HG02571 (cell line): ENCODE measurements around the gene JPT1.

Experiments used
- ATAC-seq: cut with Tn5 transposase; IDR thresholded peaks from one replicate; pipeline ENCODE4 v1.9.1; 2021; ENCODE audit warnings: mild to moderate bottlenecking, moderate library complexity; ENCODE audit not compliant: unreplicated experiment

The JPT1 gene

DNA sequence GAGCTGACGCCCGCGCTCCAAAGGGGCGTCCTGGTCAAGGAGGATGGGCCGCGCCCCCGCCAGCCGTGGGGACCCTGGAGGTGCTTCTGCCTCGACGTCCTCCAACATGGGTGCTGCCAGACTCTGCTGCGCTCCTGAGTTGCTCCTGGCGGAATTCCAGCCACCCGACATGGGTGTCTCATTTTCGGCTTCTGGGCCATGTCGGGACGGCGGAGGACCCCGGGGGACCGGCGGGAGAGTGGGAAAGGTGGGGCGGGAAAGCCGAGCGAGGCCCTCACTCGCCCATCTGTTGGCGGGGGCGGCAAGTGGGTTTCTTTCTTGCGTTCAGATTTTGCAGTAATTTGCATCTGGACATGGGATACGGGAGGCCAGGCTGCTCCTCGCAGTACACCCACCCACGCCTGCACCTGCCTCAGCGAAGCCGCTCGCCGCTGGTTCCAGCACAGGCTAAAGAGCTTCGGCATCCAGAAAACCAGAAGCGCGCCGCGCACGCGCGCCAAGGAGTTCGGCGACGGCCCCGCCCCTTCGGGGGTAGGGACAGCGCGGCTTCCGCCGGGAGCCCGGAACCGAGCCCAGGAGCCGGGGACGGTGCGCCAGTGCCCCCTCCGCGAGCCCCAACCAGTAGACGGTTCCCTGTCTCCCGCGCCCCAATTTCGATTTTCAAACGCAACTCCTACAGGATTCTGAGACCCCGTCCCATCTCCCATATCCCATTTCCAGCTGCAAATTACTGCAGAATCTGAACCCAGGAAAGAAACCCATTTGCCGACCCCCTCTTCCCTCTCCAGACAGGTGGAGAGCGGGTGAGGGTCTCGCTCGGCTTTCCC, 44.7 kb downstream of the JPT1 start, which contains the start of gene ARMC7:
Gene ARMC7, plus strand, starts transcription at position 563 of the 827 bp plus-strand sequence. CDS start 320 bp downstream, outside the sequence.
- ATAC-seq = peak; percentile 62

DNA sequence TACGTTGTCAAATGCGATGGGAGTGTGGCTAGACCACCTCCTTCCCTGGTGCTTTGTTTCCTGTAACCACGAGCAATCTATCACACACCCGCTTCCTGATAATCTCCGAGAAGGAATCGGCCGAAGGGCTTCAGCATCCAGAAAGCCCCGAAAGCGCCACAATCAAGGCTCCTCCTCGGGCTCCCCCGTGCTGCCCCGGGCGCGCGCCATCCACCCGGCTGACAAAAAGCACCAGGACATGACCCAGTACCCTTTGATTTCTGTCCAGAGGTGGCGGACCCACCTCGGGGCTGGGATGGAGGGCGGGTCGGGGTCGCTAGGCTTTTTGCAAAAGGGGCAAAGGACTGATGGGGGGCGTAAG, 45.3 kb downstream of the JPT1 start:
- ATAC-seq = no peak

DNA sequence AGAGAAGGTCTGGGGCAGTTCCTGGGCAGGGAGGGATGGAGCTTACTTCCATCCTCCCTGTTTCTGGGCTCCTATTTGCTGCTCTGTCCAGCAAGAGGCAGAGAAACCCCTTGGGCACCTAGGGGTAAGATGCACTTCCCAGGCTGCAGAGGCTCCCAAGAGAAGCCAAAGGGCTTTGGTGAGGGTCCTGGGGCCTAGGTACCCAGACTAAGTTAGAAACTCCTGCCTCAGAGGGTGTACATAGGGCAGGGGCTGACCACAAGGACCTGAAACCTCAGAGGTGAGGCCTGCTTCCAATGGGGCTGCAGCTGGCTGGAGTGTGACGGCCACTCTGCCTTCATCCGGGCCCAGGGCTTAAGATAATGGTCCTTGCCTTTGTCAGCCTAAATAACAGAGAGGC, 46.1 kb downstream of the JPT1 start:
- ATAC-seq = no peak

GRCh38 chr17:75105126-75106080, 48.9 kb downstream of the JPT1 start:
- no peak for ATAC-seq

DNA sequence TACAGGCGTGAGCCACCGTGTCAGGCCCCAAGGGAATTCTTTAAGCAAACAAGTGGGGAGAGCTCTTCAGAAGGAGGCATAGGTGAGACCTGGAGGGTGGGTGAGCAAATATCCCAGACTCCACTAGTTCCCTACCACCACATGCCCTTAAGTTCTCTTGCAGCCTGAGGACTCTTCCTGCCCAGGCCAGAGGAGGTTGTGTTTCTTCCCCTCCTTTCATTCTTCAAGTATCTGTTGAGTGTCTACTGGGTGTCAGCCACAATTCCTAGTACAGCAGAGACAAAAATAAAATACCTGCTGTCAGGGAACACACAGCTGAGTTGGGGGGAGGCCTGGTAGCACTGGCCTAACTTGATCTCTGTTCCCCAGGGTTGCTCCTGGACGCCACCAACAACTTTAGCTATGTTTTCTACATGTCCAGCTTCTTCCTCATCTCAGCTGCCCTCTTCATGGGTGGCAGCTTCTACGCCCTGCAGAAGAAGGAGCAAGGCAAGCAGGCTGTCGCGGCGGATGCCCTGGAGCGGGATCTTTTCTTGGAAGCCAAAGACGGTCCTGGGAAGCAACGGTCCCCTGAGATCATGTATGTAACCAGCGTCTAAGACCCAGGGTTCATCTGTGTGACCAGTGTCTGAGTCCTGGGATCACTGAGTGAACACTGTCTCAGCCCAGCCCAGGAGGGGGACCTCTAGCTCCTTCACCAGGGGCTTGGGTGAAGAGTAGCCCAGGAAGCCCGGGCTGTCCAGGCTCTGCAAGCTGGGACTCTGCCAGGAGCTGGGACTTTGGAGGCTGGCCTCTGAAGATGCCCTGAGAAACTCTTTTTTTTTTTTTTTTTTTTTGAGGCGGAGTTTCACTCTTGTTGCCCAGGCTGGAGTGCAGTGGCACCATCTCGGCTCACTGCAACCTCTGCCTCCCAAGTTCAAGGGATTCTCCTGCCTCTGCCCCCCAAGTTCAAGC, 50.4 kb downstream of the JPT1 start:
- no peak for ATAC-seq

- ATAC-seq = no peak
Observed at GRCh38 chr17:75102385-75102821, 51.9 kb downstream of the JPT1 start.

DNA sequence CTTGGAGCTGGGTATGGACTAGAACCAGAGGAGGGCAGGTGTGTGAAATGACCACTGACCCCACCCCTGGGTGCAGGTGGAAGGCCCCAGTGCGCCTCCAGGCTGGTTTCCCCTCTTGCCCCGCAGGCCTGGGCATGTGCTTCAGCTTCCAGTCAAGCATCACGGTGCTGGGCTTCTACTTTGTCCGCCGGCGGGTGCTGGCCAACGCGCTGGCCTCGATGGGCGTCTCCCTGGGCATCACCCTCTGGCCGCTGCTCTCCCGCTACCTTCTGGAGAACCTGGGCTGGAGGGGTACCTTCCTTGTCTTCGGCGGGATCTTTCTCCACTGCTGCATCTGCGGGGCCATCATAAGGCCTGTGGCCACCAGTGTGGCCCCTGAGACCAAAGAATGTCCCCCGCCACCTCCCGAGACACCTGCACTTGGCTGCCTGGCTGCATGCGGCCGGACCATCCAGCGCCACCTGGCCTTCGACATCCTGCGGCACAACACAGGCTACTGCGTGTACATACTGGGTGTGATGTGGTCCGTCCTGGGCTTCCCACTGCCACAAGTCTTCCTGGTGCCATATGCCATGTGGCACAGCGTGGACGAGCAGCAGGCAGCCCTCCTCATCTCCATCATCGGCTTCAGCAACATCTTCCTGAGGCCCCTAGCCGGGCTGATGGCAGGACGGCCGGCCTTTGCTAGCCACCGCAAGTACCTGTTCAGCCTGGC, 54.3 kb downstream of the JPT1 start:
- no peak for ATAC-seq

DNA sequence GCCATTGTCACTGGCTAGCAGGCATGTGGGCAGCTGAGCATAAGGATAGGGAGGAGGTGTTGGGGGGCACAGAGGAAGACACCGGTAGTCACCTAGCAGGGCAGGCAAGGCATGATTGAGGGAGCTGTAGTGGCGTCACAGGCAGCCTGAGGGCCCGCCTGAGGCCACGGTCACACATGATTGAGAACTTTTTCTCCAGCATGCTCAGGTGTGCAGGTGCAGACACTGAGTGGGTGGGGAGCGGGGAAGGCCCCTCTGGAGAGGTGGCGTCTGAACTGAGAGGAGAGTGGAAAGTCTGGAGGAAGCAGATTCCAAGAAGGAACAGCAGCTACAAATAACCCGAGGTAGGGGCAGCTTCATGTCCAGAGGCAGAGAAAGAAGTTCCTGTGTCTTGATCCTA, 55.5 kb downstream of the JPT1 start:
- no peak for ATAC-seq

DNA sequence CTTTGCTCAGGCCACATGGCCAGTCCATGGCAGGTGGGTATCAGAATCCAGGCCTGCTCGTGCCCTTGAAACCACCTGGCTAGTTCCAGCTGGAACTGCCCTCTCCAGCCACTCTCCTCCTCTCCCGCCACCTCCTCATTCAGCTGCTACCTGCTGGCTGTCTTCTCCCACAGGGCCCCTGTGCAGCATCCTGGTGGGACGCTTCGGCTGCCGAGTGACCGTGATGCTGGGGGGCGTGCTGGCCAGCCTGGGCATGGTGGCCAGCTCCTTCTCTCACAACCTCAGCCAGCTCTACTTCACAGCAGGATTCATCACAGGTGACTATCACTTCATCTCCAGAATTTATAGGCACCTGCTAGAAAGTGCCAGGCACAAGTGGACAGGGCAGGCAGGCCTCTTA, 56.4 kb downstream of the JPT1 start:
- no peak for ATAC-seq

- ATAC-seq = no peak
Observed at GRCh38 chr17:75096082-75096625, 58.2 kb downstream of the JPT1 start.

GRCh38 chr17:75094871-75095399, 59.4 kb downstream of the JPT1 start:
- no peak for ATAC-seq

DNA sequence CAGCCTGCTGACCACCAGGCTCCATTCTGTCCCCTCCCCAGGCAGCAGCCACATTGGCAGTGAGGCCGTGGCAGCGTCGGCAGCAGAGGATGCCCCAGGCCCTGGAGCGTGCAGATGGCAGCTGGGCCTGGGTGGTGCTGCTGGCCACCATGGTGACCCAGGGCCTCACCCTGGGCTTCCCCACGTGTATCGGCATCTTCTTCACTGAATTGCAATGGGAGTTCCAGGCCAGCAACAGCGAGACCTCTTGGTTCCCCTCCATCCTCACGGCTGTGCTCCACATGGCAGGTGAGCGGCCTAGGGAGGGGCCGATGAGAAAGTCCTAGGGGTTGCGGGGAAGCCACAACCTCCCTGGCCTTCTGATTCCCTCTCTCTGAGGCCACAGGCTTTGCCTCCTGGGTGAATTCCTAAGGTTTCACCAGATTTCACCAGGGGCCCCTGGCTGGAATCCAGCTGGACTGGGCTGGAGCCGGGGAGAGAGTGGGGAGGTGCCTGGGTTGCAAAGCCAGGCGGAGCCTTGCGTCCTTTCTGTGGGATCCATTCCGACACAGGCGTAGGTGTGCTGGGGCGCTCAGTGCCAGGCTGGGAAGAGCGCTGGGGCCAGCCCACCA, 60.7 kb downstream of the JPT1 start:
- ATAC-seq = no peak

DNA sequence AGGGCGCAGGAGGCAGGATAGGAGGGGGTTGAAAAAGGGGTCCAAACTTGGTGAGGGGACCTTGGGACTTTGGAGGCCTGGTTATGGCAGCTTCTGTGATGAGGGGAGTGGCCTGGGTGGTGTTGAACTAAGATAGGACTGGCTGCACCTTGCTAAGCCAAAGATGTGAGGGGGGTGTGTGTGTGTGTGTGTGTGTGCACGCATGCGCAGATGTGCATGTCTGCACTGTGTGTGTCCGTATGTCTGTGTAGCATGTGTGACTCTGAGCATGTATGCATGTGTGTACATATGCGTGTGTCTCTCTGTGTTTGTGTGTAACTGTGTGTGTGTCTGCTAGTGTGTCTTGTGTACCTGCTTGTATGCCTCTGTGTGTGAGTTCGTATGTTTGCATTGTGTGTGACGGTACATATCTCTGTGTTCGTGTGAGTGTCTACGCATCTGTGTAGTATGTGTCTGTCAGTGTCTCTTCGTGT, 62.4 kb downstream of the JPT1 start:
- ATAC-seq = no peak

- no peak for ATAC-seq
Observed at GRCh38 chr17:75090871-75091854, 63.1 kb downstream of the JPT1 start.

GRCh38 chr17:75088465-75089417, 65.6 kb downstream of the JPT1 start:
- no peak for ATAC-seq
